Thyroid gland (tissue), 4 donors: ENCODE results near the gene CDX1. TPM values are rescaled to one million over a fixed set of nuclear protein-coding genes. Genes with fewer than 3 reads are reported as not detected.
A peak's percentile ranks its signal among the peaks of the same experiment; 100 is the strongest.

Experiments
- DNase-seq, 2 donors: peaks; one replicate each; pipeline ENCODE4 v3.0.0-alpha.2; 2019
- H3K27ac ChIP-seq, 3 donors: fragments of 200-600 bp; sonication (generic); 1 replicate in 2 of 3; 2 replicates in 1 of 3; pipeline ENCODE4 v1.5.1; 2016 to 2019; ENCODE audit warnings: mild to moderate bottlenecking in 1 of 3, moderate library complexity in 1 of 3
- H3K27me3 ChIP-seq: fragments of 200-600 bp; sonication (generic); one replicate; pipeline ENCODE4 v1.5.1; 2019
- H3K36me3 ChIP-seq, 2 donors: fragments of 200-600 bp; sonication (generic); one replicate each; pipeline ENCODE4 v1.5.1; 2016 to 2019
- H3K4me1 ChIP-seq, 2 donors: fragments of 200-600 bp; sonication (generic); one replicate each; pipeline ENCODE4 v1.5.1; 2017 to 2019
- H3K4me3 ChIP-seq, 3 donors: fragments of 200-600 bp; sonication (generic); replicated peaks in 1 of 3; 1 replicate in 2 of 3; 2 replicates in 1 of 3; pipeline ENCODE4 v1.5.1; 2016; ENCODE audit warnings: mild to moderate bottlenecking in 1 of 3
- H3K9me3 ChIP-seq: fragments of 200-600 bp; sonication (generic); one replicate; pipeline ENCODE4 v1.5.1; 2017
- POLR2A ChIP-seq, 2 donors: fragments of 450-650 bp; IDR thresholded peaks; one replicate each; pipeline ENCODE4 v1.6.1; 2017; ENCODE audit warnings: antibody characterized with exemption in 2 of 2, mild to moderate bottlenecking in 2 of 2, moderate library complexity in 1 of 2
- WGBS, 2 donors: methylation state at CpG; one replicate each; pipeline ENCODE4 v1.1.5; 2017; 5-methylcytosine and 5-hydroxymethylcytosine counted together
- intact Hi-C: fragments of 100-400 bp; cut with DNase I; formaldehyde crosslinking; loops from one replicate; pipeline ENCODE4 v1.15.1; 2023
- total RNA-seq, 4 donors: library from RNA; depleted of rRNA; stranded (reverse); fragments of >200 nt; gene quantifications; one replicate each; pipeline ENCODE4 v1.2.3, GENCODE V29; 2016
- TF ChIP-seq, protein P1 (sequence below), 6 experiments: fragments of 200-600 bp in 3 of 6; fragments of 450-650 bp in 3 of 6; sonication (generic) in 3 of 6; IDR thresholded peaks; one replicate each; pipeline ENCODE4 v1.5.1; 2016 to 2019; ENCODE audit warnings: antibody characterized with exemption in 6 of 6, mild to moderate bottlenecking in 2 of 6, inconsistent platforms in 1 of 6, moderate library complexity in 1 of 6

The CDX1 gene
- total RNA-seq, 4 donors from 2014 or later = not detected

DNA sequence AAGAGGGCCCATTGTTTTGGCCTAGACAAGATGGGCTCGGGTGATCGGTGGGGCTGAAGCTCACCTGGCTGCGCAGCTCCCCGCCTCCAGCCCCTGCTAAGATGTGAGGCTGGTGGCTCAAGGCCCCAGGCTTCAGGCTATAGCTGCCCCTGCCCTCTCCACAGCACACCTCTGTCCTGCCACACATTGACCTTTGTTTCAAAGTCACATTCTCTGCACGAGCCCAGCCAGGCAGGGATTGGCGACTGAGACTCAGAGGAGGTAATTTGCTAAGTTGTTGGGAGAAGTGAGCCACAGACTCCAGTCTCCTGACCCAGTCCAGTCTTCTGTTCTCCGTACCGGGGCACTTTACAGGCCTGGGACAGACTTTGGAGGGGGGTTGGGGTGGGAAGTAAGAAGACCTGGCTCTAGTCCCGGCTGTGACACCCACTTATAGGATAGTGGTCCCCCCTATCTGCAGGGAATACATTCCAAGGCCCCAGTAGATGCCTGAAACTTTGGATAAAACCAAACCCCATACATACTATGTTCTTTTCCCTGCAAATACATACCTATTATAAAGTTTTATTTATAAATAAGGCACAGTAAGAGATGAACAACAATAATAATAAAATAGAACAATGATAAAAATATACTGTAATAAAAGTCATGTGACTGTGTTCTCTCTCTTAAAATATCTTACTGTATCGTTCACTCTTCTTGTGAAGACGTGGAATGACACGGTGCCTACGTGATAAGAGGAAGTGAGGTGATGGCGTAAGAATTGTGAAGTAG lies 24.2 kb upstream of the CDX1 start:
- peak overlapping the region; percentile 32 to 43 (median 38) for H3K27ac ChIP-seq
- no peaks in the 10 kb centered on the region for H3K36me3 ChIP-seq
- H3K4me3 ChIP-seq = no peak overlapping the region
- H3K4me1 ChIP-seq = peaks cover 15 to 46% of the 10 kb centered on the region in 2 donors
- TF ChIP-seq, protein P1, sequence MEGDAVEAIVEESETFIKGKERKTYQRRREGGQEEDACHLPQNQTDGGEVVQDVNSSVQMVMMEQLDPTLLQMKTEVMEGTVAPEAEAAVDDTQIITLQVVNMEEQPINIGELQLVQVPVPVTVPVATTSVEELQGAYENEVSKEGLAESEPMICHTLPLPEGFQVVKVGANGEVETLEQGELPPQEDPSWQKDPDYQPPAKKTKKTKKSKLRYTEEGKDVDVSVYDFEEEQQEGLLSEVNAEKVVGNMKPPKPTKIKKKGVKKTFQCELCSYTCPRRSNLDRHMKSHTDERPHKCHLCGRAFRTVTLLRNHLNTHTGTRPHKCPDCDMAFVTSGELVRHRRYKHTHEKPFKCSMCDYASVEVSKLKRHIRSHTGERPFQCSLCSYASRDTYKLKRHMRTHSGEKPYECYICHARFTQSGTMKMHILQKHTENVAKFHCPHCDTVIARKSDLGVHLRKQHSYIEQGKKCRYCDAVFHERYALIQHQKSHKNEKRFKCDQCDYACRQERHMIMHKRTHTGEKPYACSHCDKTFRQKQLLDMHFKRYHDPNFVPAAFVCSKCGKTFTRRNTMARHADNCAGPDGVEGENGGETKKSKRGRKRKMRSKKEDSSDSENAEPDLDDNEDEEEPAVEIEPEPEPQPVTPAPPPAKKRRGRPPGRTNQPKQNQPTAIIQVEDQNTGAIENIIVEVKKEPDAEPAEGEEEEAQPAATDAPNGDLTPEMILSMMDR (IDR thresholded peaks at IDR 0.05) = no peak
- TF ChIP-seq POLR2A (IDR thresholded peaks at IDR 0.05) = no peak
- WGBS, 2 donors = 74 to 75% methylated on average over 14 of the region's 14 CpGs
- no peak for DNase-seq
- intact Hi-C loops = no loop called here
- H3K9me3 ChIP-seq = no peaks in the 10 kb centered on the region
- H3K27me3 ChIP-seq = no peaks in the 10 kb centered on the region

GRCh38 chr5:150142959-150143349 lies 23.6 kb upstream of the CDX1 start:
- H3K4me3 ChIP-seq = no peak overlapping the region
- no peaks in the 10 kb centered on the region for H3K9me3 ChIP-seq
- WGBS, 2 donors = 60 to 85% methylated on average over 4 of the region's 4 CpGs
- peaks cover 15 to 40% of the 10 kb centered on the region in 2 donors for H3K4me1 ChIP-seq
- TF ChIP-seq POLR2A (IDR thresholded peaks at IDR 0.05) = no peak
- TF ChIP-seq, protein P1 (IDR thresholded peaks at IDR 0.05) = no peak
- no peak for DNase-seq
- peak overlapping the region; percentile 32 to 73 (median 68) for H3K27ac ChIP-seq
- no peaks in the 10 kb centered on the region for H3K27me3 ChIP-seq
- H3K36me3 ChIP-seq = no peaks in the 10 kb centered on the region
- intact Hi-C loops = no loop called here

DNA sequence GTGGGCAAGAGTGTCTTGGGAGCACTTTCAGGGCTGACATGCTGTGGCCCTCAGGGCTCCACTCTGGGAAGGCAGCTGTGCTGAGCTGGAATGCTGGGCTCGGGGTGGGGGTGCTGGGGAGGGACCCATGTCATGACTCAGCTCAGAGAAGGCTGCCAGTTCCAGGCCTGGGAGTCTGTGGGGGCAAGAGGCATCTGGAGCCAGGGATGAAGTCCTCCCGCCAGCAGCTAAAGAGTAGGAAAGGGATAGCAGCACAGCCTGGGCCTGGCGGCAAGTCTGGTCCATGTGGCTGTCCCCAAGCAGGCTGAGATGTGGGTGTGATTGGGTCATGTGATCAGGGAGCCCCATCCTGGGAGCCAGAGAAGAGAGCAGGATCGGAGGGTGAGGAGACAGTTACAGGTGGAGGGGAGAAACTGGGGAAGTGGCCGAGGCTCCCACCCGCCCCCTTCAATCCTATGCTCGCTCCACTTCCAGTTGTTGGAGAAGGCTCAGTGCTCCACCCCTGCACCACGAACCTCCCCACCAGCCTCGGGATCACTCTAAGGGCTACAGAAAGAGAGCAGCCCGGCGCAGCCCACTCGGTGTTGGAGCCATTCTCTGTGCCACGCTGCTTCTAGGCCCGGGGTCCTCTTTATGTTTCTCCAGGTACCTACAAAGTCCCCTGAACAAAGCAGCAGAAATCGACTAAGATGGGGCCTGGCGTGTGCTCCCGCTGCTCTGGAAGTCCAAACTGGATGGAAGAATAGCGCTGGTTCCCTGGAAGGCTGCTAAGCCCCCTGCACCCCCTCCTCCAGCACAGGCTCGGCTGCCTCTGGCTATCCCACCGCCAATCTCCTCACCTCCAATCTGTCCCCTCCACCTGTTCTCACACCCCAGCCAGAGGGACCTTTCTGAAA lies 23.0 kb upstream of the CDX1 start:
- peak; percentile 21 to 25 for DNase-seq
- Histone ChIP-seq H3K27me3 (no peaks in the 10 kb centered on the region), H3K36me3 (no peaks in the 10 kb centered on the region), H3K4me1 (peaks cover 10 to 34% of the 10 kb centered on the region in 2 donors), H3K9me3 (no peaks in the 10 kb centered on the region), H3K27ac (peak overlapping the region; percentile 54 to 73 (median 68)), H3K4me3 (no peak overlapping the region)
- WGBS, 2 donors = 59 to 69% methylated on average over 10 to 20 of the region's 20 CpGs
- TF ChIP-seq, protein P1 (IDR thresholded peaks at IDR 0.05) = no peak
- TF ChIP-seq POLR2A (IDR thresholded peaks at IDR 0.05) = no peak
- intact Hi-C loops = no loop called here

DNA sequence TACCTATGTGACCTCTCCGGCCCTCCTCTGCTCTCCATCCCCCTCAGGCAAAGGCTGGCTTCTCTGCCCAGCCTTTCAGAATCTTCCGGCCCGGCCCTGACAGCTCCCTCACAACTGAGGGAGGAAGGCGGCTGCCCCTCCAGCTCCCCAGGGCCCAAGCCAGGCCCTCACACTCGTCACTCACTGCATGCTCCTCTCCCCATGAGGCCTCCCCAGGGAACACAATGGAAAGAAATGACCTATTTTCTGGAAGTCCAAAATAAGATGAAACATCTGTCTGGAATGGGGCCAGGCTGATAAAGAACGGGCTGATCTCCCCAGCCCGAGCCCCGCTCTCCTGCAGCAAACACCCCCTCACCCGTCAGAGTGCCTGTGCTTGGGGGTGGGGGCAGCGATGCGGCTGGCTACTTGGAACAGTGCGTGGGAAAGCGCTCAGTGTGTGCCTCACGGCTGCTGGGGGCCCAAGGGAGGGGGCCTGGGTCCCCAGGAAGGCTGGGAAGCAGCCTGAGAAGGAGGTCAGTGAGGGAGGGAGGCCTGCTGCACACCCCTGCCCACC lies 22.3 kb upstream of the CDX1 start:
- peaks cover 3 to 26% of the 10 kb centered on the region in 2 donors for H3K4me1 ChIP-seq

More for the DNA sequence above, 22.3 kb upstream of the CDX1 start:
- H3K27ac ChIP-seq = peak overlapping the region; percentile 54 to 73 (median 68)
- H3K9me3 ChIP-seq = no peaks in the 10 kb centered on the region
- WGBS, 2 donors = 59 to 73% methylated on average over 12 to 14 of the region's 14 CpGs
- intact Hi-C loops = no loop called here
- no peak for DNase-seq
- H3K36me3 ChIP-seq = no peaks in the 10 kb centered on the region
- TF ChIP-seq, protein P1 (IDR thresholded peaks at IDR 0.05) = no peak
- no peak for TF ChIP-seq POLR2A (IDR thresholded peaks at IDR 0.05)
- H3K4me3 ChIP-seq = no peak overlapping the region
- H3K27me3 ChIP-seq = no peaks in the 10 kb centered on the region
